HG02981 (cell line): ENCODE results near the gene THADA.
"Not testable (repeated sequence)": the region's sequence is repeated elsewhere in the genome, so short reads cannot be mapped to it uniquely, and the experiment has no call there.

ENCODE experiments used
- ATAC-seq: cut with Tn5 transposase; IDR thresholded peaks from one replicate; pipeline ENCODE4 v1.9.1; 2021; ENCODE audit warnings: mild to moderate bottlenecking, moderate library complexity; ENCODE audit not compliant: unreplicated experiment

THADA gene

GRCh38 chr2:43448822-43449110, 147.1 kb downstream of the THADA start:
- no peak for ATAC-seq

- ATAC-seq = no peak
Measured at GRCh38 chr2:43448011-43448821, 147.6 kb downstream of the THADA start.

GRCh38 chr2:43446755-43447154, 149.1 kb downstream of the THADA start:
- not testable (repeated sequence) for ATAC-seq

- ATAC-seq = no peak
Measured at GRCh38 chr2:43445781-43446180, 150.1 kb downstream of the THADA start.

- ATAC-seq = no peak
Measured at GRCh38 chr2:43444989-43445645, 150.7 kb downstream of the THADA start.

- ATAC-seq = no peak
Measured at GRCh38 chr2:43443282-43443681, 152.6 kb downstream of the THADA start.

- no peak for ATAC-seq
Measured at GRCh38 chr2:43441195-43441594, 154.6 kb downstream of the THADA start.

- no peak for ATAC-seq
Measured at GRCh38 chr2:43438858-43439655, 156.8 kb downstream of the THADA start.

- no peak for ATAC-seq
Measured at GRCh38 chr2:43438342-43438741, 157.5 kb downstream of the THADA start.

- ATAC-seq = no peak
Measured at GRCh38 chr2:43437363-43437762, 158.5 kb downstream of the THADA start.

- no peak for ATAC-seq
Measured at GRCh38 chr2:43436431-43436830, 159.4 kb downstream of the THADA start.

- no peak for ATAC-seq
Measured at GRCh38 chr2:43435746-43436145, 160.1 kb downstream of the THADA start.

- ATAC-seq = no peak
Measured at GRCh38 chr2:43430489-43430888, 165.3 kb downstream of the THADA start.

GRCh38 chr2:43429369-43429768, 166.5 kb downstream of the THADA start:
- no peak for ATAC-seq

GRCh38 chr2:43427032-43427424, 168.8 kb downstream of the THADA start:
- no peak for ATAC-seq

- peak; percentile 92 for ATAC-seq
Measured at GRCh38 chr2:43426305-43427031, 169.4 kb downstream of the THADA start.

GRCh38 chr2:43425659-43426058, 170.2 kb downstream of the THADA start:
- no peak for ATAC-seq

GRCh38 chr2:43424262-43425207, 171.3 kb downstream of the THADA start:
- ATAC-seq = no peak

- ATAC-seq = no peak
Measured at GRCh38 chr2:43423941-43424261, 171.9 kb downstream of the THADA start.

GRCh38 chr2:43421194-43421593, 174.6 kb downstream of the THADA start:
- ATAC-seq = no peak
